Measurements from ENCODE around the gene CFAP299.

The CFAP299 gene

DNA sequence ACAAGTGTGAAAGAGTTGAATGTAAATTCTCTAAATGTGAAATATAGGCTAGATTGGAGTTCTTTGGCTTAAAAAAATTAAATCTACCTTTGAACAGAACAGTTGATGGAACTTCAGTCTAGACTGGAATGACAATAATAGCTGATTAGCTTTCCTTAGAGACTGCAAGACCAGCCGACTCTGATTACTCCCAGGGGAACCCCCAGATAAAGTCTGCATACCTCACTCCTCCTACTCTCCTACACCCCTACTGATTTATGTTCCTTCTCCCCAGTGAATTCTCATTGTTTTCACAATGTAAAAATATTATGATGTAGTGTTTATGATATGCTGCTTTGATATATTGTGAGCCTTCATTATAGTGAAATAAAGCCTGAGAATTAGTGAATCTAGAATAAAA lies 241.3 kb downstream of the CFAP299 start:
- H3F3A ChIP-seq (ENCODE audit: insufficient read depth, low read length) = no peaks in the 10 kb centered on the region
- H3K9ac ChIP-seq (ENCODE audit: low read length) = no peak overlapping the region
- H3K27me3 ChIP-seq (ENCODE audit: insufficient read depth, low read length) = no peaks in the 10 kb centered on the region
- no peaks in the 10 kb centered on the region for H4K20me1 ChIP-seq (ENCODE audit: insufficient read depth, low read length)
- H2AFZ ChIP-seq (ENCODE audit: low read length) = no peak overlapping the region
- H3K4me3 ChIP-seq (ENCODE audit: low read depth, low read length, poor library complexity, severe bottlenecking) = no peak overlapping the region
- H3K9me3 ChIP-seq (ENCODE audit: low read length) = peaks cover 12% of the 10 kb centered on the region
- H3K4me1 ChIP-seq (ENCODE audit: insufficient read depth, low read length, severe bottlenecking) = peaks cover 43% of the 10 kb centered on the region
- TF ChIP-seq, protein P1, sequence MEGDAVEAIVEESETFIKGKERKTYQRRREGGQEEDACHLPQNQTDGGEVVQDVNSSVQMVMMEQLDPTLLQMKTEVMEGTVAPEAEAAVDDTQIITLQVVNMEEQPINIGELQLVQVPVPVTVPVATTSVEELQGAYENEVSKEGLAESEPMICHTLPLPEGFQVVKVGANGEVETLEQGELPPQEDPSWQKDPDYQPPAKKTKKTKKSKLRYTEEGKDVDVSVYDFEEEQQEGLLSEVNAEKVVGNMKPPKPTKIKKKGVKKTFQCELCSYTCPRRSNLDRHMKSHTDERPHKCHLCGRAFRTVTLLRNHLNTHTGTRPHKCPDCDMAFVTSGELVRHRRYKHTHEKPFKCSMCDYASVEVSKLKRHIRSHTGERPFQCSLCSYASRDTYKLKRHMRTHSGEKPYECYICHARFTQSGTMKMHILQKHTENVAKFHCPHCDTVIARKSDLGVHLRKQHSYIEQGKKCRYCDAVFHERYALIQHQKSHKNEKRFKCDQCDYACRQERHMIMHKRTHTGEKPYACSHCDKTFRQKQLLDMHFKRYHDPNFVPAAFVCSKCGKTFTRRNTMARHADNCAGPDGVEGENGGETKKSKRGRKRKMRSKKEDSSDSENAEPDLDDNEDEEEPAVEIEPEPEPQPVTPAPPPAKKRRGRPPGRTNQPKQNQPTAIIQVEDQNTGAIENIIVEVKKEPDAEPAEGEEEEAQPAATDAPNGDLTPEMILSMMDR (IDR thresholded peaks at IDR 0.05; ENCODE audit: low read length) = no peak
- no peak for TF ChIP-seq EZH2 (IDR thresholded peaks at IDR 0.05; ENCODE audit: borderline replicate concordance, low read length)
- 0 out of 2 replicates have a peak, but pooled peaks cover 5% of the 10 kb centered on the region for H3K36me3 ChIP-seq (ENCODE audit: insufficient read depth, low read length)
- H3K4me2 ChIP-seq (ENCODE audit: low read length) = no peak overlapping the region
- H3K79me2 ChIP-seq (ENCODE audit: insufficient read depth, low read length) = no peaks in the 10 kb centered on the region
- H3K27ac ChIP-seq (ENCODE audit: low read depth, low read length, poor library complexity, severe bottlenecking) = no peak overlapping the region
- no peaks in the 10 kb centered on the region for H3K9me2 ChIP-seq (ENCODE audit: low read depth, low read length)

GRCh38 chr4:80578001-80578400 lies 242.5 kb downstream of the CFAP299 start:
- Histone ChIP-seq H3K27ac (ENCODE audit: low read depth, low read length, poor library complexity, severe bottlenecking) (no peak overlapping the region), H3F3A (ENCODE audit: insufficient read depth, low read length) (no peaks in the 10 kb centered on the region), H3K4me3 (ENCODE audit: low read depth, low read length, poor library complexity, severe bottlenecking) (no peak overlapping the region), H3K36me3 (ENCODE audit: insufficient read depth, low read length) (0 out of 2 replicates have a peak, but pooled peaks cover 5% of the 10 kb centered on the region), H3K4me1 (ENCODE audit: insufficient read depth, low read length, severe bottlenecking) (peaks cover 52% of the 10 kb centered on the region), H3K79me2 (ENCODE audit: insufficient read depth, low read length) (no peaks in the 10 kb centered on the region), H3K9me2 (ENCODE audit: low read depth, low read length) (no peaks in the 10 kb centered on the region), H3K4me2 (ENCODE audit: low read length) (no peak overlapping the region), H2AFZ (ENCODE audit: low read length) (0 out of 2 replicates have a peak overlapping the region, but pooled peaks have one; percentile 36), H3K27me3 (ENCODE audit: insufficient read depth, low read length) (no peaks in the 10 kb centered on the region), H3K9me3 (ENCODE audit: low read length) (peaks cover 12% of the 10 kb centered on the region), H4K20me1 (ENCODE audit: insufficient read depth, low read length) (no peaks in the 10 kb centered on the region), H3K9ac (ENCODE audit: low read length) (no peak overlapping the region)
- TF ChIP-seq, protein P1 (IDR thresholded peaks at IDR 0.05; ENCODE audit: low read length) = no peak
- TF ChIP-seq EZH2 (IDR thresholded peaks at IDR 0.05; ENCODE audit: borderline replicate concordance, low read length) = no peak

DNA sequence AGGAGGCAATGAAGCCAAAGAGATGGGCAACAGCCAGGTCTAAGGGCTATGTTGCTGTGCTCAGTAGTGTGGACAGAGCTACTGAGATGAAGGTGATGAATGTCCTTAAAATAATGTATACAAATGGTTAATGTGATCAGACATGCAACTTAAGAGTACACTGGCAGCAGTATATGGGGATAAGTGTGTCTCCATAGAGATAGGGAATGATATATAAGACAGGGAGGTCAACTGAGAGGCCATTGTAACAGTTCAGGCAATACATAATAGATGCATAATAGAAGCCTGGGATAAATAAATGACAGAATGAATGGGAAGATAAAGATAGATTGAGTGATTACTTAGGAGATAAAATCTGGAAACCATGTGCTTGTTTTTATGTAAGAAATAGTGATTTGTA lies 250.0 kb downstream of the CFAP299 start:
- H3K9me3 ChIP-seq (ENCODE audit: low read length) = no peaks in the 10 kb centered on the region
- no peak overlapping the region for H3K4me2 ChIP-seq (ENCODE audit: low read length)
- H3K27me3 ChIP-seq (ENCODE audit: insufficient read depth, low read length) = no peaks in the 10 kb centered on the region
- H3K4me3 ChIP-seq (ENCODE audit: low read depth, low read length, poor library complexity, severe bottlenecking) = no peak overlapping the region
- no peaks in the 10 kb centered on the region for H3K9me2 ChIP-seq (ENCODE audit: low read depth, low read length)
- no peaks in the 10 kb centered on the region for H4K20me1 ChIP-seq (ENCODE audit: insufficient read depth, low read length)
- TF ChIP-seq, protein P1 (IDR thresholded peaks at IDR 0.05; ENCODE audit: low read length) = no peak
- TF ChIP-seq EZH2 (IDR thresholded peaks at IDR 0.05; ENCODE audit: borderline replicate concordance, low read length) = no peak
- peaks cover 50% of the 10 kb centered on the region for H3K4me1 ChIP-seq (ENCODE audit: insufficient read depth, low read length, severe bottlenecking)
- H3K9ac ChIP-seq (ENCODE audit: low read length) = no peak overlapping the region
- H2AFZ ChIP-seq (ENCODE audit: low read length) = no peak overlapping the region
- H3F3A ChIP-seq (ENCODE audit: insufficient read depth, low read length) = no peaks in the 10 kb centered on the region
- no peaks in the 10 kb centered on the region for H3K79me2 ChIP-seq (ENCODE audit: insufficient read depth, low read length)
- H3K36me3 ChIP-seq (ENCODE audit: insufficient read depth, low read length) = no peaks in the 10 kb centered on the region; the same call in 1 of the 2 replicates
- no peak overlapping the region for H3K27ac ChIP-seq (ENCODE audit: low read depth, low read length, poor library complexity, severe bottlenecking)
